CD4-positive, alpha-beta T cell treated with Interferon gamma for 1 hour (primary cell): ENCODE data around the gene TTC34.

Experiments used
- DNase-seq: peaks from one replicate; pipeline ENCODE4 v3.0.0-alpha.2; 2020

The TTC34 gene

DNA sequence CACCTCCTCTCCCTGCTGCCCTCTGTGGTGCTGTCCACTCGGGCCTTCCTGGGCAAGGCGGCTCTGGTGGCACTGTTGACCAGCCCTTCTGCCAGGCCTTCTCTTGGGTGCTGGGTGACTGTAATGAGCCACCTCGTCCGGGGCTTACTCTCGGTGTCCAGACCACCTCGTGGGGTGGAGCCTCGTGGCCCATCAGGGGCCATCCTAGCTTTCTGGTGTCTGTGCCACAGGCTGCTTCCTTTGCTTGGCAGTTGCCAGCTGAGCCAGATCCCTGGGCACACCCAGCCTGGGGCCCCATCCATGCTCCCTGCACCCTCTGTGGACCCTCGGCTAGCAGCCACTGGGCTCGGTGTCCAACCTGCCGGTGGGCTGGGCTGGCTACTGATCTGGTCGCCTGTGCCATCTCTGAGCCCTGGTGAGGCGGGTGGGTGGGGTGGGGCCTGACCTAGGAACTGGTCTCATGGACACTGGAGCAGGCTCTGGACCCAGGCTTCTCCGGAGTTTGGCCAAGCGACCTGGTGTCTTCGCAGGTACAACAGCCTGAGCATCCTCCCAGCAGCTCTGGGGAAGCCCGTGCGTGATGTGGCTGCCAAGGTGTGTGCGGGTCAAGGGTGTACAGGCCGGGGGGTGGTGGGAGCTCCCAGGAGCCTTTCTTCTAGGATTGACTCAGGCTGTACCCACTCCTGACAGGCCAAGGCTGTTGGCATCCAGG lies 213.5 kb downstream of the TTC34 start:
- DNase-seq = no peak

- DNase-seq = no peak
These were observed 214.2 kb downstream of the TTC34 start for GRCh38 chr1:2587071-2587859.

DNA sequence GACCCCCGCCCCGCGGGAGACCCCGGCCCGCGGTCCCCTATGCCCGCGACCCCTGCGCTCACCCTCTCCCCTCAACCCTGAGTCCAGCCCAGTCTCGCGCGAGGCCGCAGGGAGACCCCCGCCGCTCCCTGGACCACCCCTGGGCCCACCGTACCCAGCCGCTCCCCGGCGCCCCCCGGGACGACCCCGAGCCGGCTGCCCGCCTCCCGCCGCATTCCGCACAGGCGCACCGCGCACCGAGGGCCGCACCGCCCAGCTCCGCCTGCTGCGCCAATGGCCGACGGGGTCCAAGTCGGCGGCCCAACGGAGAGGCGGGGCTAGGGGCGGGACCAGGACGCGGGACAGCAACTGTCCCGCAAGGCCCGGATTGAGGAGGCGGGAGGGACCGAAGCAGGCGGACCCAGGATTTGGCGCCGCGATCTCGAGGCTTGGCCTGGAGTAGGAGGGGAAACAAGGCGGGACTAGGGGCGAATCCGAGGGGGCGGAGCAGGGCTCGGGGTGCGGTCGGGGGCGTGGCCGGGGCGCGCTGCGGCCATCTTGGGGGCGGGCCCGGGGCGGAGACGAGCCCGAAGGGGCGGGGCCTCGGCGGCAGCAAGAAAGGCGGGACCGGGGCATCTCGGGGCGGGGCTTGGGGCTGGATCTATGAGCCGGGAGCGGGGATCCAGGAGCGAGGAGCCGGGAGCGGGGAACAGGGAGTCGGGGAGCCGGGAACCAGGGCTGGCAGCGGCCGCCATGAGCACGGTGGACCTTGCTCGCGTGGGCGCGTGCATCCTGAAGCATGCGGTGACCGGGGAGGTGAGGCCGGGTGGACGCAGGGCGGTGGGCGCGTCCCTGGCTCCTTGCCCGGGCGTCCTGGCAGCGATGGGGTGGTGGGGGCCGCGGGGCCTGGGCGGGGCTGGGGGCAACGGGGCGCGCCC lies 215.1 kb downstream of the TTC34 start, which contains the start of gene PRXL2B:
Gene PRXL2B (plus strand): TSS at position 624 of the 917 bp plus-strand sequence. CDS start 109 bp downstream, at position 733.
- peak; percentile 97 for DNase-seq
